Osteoblast (primary cell): ENCODE results near the gene BCAT1. TPM values are rescaled to one million over a fixed set of nuclear protein-coding genes. Genes with fewer than 3 reads are reported as not detected.
A peak's percentile ranks its signal among the peaks of the same experiment; 100 is the strongest.

Experiments
- DNase-seq: peaks from one replicate; pipeline ENCODE4 v3.0.0; 2011; ENCODE audit warnings: low spot score, mixed read lengths; ENCODE audit not compliant: insufficient read length; ENCODE audit errors: missing footprints
- H2AFZ ChIP-seq: 2 replicates; pipeline ENCODE4 v1.6.0; 2011; ENCODE audit warnings: mild to moderate bottlenecking, low read length
- H3K27ac ChIP-seq: 2 replicates; pipeline ENCODE4 v1.5.1; 2011; ENCODE audit warnings: mild to moderate bottlenecking, low read depth, low read length, moderate library complexity
- H3K27me3 ChIP-seq: 2 replicates; pipeline ENCODE4 v1.6.0; 2012; ENCODE audit warnings: mild to moderate bottlenecking, control low read depth, inconsistent platforms, low read length, moderate library complexity; ENCODE audit not compliant: insufficient read depth
- H3K36me3 ChIP-seq: 2 replicates; pipeline ENCODE4 v1.5.1; 2011; ENCODE audit warnings: mild to moderate bottlenecking, low read length, control low read depth, moderate library complexity; ENCODE audit not compliant: insufficient read depth
- H3K4me1 ChIP-seq: 2 replicates; pipeline ENCODE4 v1.5.1; 2011; ENCODE audit warnings: mild to moderate bottlenecking, low read length, control low read depth, moderate library complexity; ENCODE audit not compliant: insufficient read depth
- H3K4me2 ChIP-seq: 2 replicates; pipeline ENCODE4 v1.6.0; 2011; ENCODE audit warnings: mild to moderate bottlenecking, low read length; ENCODE audit not compliant: insufficient read depth
- H3K4me3 ChIP-seq: fragments of 200-600 bp; sonication (generic); 3 replicates; pipeline ENCODE4 v1.5.1; 2012; ENCODE audit warnings: mild to moderate bottlenecking, low read length, inconsistent platforms; ENCODE audit not compliant: insufficient read depth
- H3K79me2 ChIP-seq: 2 replicates; pipeline ENCODE4 v1.6.0; 2012; ENCODE audit warnings: mild to moderate bottlenecking, low read length, control low read depth, inconsistent platforms; ENCODE audit not compliant: insufficient read depth
- H3K9me3 ChIP-seq: 2 replicates; pipeline ENCODE4 v1.5.1; 2011; ENCODE audit warnings: low read depth, low read length, control low read depth
- H4K20me1 ChIP-seq: 2 replicates; pipeline ENCODE4 v1.6.0; 2012; ENCODE audit warnings: mild to moderate bottlenecking, low read length, control low read depth; ENCODE audit not compliant: insufficient read depth
- total RNA-seq: library from RNA; depleted of rRNA; stranded (reverse); fragments of >200 nt; gene quantifications from 2 replicates; pipeline ENCODE4 v1.2.3, GENCODE V29; 2012
- TF ChIP-seq, protein P1 (sequence below): IDR thresholded peaks from 2 replicates; pipeline ENCODE4 v1.5.1; 2011; ENCODE audit warnings: mild to moderate bottlenecking, low read depth, low read length, moderate library complexity; ENCODE audit errors: extremely low read depth

The BCAT1 gene
- total RNA-seq, 1 donor: 273 TPM

DNA sequence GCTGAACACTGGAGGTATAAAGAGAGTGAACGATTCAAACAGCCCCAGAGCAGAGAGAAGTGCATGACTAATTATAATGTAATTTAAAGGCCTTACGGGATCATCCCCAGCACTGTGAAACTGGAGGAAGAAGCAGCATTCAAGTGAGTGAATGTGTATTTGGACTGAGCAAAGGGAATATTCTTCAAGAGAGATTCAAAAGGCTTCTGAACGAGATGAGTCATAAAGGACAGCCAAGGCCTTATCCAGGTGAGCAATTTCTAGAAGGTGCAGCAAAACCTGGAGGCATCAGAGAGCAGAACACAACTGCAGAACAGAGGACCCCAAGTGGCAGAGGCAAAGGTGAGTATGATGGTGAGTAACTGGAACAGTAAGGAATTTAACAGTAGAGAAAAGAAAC, 127.2 kb downstream of the BCAT1 start:
- peaks cover 25% of the 10 kb centered on the region for H3K4me1 ChIP-seq
- peaks cover 21% of the 10 kb centered on the region for H3K36me3 ChIP-seq
- H3K27me3 ChIP-seq: no peaks in the 10 kb centered on the region
- peak overlapping the region; percentile 44 for H3K4me3 ChIP-seq
- TF ChIP-seq, protein P1, sequence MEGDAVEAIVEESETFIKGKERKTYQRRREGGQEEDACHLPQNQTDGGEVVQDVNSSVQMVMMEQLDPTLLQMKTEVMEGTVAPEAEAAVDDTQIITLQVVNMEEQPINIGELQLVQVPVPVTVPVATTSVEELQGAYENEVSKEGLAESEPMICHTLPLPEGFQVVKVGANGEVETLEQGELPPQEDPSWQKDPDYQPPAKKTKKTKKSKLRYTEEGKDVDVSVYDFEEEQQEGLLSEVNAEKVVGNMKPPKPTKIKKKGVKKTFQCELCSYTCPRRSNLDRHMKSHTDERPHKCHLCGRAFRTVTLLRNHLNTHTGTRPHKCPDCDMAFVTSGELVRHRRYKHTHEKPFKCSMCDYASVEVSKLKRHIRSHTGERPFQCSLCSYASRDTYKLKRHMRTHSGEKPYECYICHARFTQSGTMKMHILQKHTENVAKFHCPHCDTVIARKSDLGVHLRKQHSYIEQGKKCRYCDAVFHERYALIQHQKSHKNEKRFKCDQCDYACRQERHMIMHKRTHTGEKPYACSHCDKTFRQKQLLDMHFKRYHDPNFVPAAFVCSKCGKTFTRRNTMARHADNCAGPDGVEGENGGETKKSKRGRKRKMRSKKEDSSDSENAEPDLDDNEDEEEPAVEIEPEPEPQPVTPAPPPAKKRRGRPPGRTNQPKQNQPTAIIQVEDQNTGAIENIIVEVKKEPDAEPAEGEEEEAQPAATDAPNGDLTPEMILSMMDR: no peak
- H3K9me3 ChIP-seq: no peaks in the 10 kb centered on the region
- no peaks in the 10 kb centered on the region for H3K79me2 ChIP-seq
- H3K27ac ChIP-seq: peak overlapping the region; percentile 89
- no peak for DNase-seq
- no peak overlapping the region for H2AFZ ChIP-seq
- peak overlapping the region; percentile 84 for H3K4me2 ChIP-seq
- peaks cover 9% of the 10 kb centered on the region for H4K20me1 ChIP-seq

GRCh38 chr12:24820872-24821271, 128.0 kb downstream of the BCAT1 start:
- DNase-seq: no peak
- no peaks in the 10 kb centered on the region for H3K79me2 ChIP-seq
- H3K27me3 ChIP-seq: no peaks in the 10 kb centered on the region
- no peaks in the 10 kb centered on the region for H3K9me3 ChIP-seq
- TF ChIP-seq, protein P1: no peak
- H2AFZ ChIP-seq: no peak overlapping the region
- peaks cover 25% of the 10 kb centered on the region for H3K4me1 ChIP-seq
- peak overlapping the region; percentile 84 for H3K4me2 ChIP-seq
- no peak overlapping the region for H3K27ac ChIP-seq
- H3K36me3 ChIP-seq: peaks cover 14% of the 10 kb centered on the region
- H4K20me1 ChIP-seq: peaks cover 9% of the 10 kb centered on the region
- H3K4me3 ChIP-seq: no peak overlapping the region

- no peaks in the 10 kb centered on the region for H3K9me3 ChIP-seq
- H4K20me1 ChIP-seq: peaks cover 9% of the 10 kb centered on the region
- peaks cover 25% of the 10 kb centered on the region for H3K4me1 ChIP-seq
- TF ChIP-seq, protein P1: no peak
- no peaks in the 10 kb centered on the region for H3K27me3 ChIP-seq
- H3K79me2 ChIP-seq: no peaks in the 10 kb centered on the region
- no peak overlapping the region for H3K27ac ChIP-seq
- peaks cover 6% of the 10 kb centered on the region for H3K36me3 ChIP-seq
- H3K4me2 ChIP-seq: no peak overlapping the region
- H3K4me3 ChIP-seq: no peak overlapping the region
- DNase-seq: no peak
- no peak overlapping the region for H2AFZ ChIP-seq
Measured at GRCh38 chr12:24818351-24818750, 130.6 kb downstream of the BCAT1 start.

GRCh38 chr12:24815114-24815423, 133.8 kb downstream of the BCAT1 start:
- H3K79me2 ChIP-seq: no peaks in the 10 kb centered on the region
- no peaks in the 10 kb centered on the region for H3K36me3 ChIP-seq
- H3K27ac ChIP-seq: no peak overlapping the region
- H3K9me3 ChIP-seq: no peaks in the 10 kb centered on the region
- H4K20me1 ChIP-seq: no peaks in the 10 kb centered on the region
- TF ChIP-seq, protein P1: no peak
- no peak overlapping the region for H2AFZ ChIP-seq
- H3K4me2 ChIP-seq: no peak overlapping the region
- no peaks in the 10 kb centered on the region for H3K27me3 ChIP-seq
- H3K4me1 ChIP-seq: no peaks in the 10 kb centered on the region
- DNase-seq: no peak
- H3K4me3 ChIP-seq: no peak overlapping the region
